Measurements from ENCODE around the gene CCDC85C. TPM values are rescaled to one million over a fixed set of nuclear protein-coding genes. Genes with fewer than 3 reads are reported as not detected.

Gene CCDC85C
- total RNA-seq, 2 donors from 2014 or later, result 32.8 to 45.8 TPM

DNA sequence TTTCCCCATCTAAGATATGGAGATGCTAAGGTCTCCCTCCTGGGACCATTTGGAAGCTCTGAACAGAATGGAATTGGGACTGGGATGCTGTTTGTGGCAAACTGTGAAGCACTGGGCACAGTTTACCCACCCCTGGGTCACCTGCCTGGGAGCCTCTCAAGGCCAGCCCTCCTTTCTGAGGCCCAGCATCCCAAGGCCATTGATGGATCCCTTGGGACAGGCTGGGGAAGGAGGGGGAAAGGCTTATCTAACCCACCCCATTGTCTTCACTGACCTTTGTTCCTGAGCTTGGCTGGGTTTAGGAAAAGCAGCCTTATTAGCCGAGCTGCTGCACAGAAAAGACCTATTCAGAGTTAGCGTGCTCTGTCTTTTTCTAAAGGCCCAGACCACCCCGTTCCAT, 5.2 kb downstream of the CCDC85C start:
- Mint-ChIP-seq H3K27ac (peak overlapping the region; percentile 85), H3K36me3 (ENCODE audit: low read depth) (no peaks in the 10 kb centered on the region), H3K4me3 (peak overlapping the region; percentile 39), H3K4me1 (peaks cover 66% of the 10 kb centered on the region), H3K27me3 (ENCODE audit: insufficient read depth) (peaks cover 16% of the 10 kb centered on the region), H3K9me3 (no peaks in the 10 kb centered on the region)
- Histone ChIP-seq H3K36me3 (ENCODE audit: control insufficient read depth, insufficient read depth, low read length) (no peaks in the 10 kb centered on the region), H3K9ac (ENCODE audit: extremely low read depth, low read length, poor library complexity, severe bottlenecking) (peak overlapping the region; percentile 1), H3K27me3 (ENCODE audit: control insufficient read depth, insufficient read depth, low read length, poor library complexity, severe bottlenecking) (peaks cover 12% of the 10 kb centered on the region), H3K27ac (ENCODE audit: low read depth, low read length) (no peak overlapping the region), H3K4me3 (ENCODE audit: low read length) (peak overlapping the region; percentile 64), H3K4me1 (ENCODE audit: control insufficient read depth, insufficient read depth, low read length) (peaks cover 44% of the 10 kb centered on the region), H3K9me3 (ENCODE audit: control insufficient read depth, low read length) (no peaks in the 10 kb centered on the region)
- no peak for DNase-seq
- TF ChIP-seq, protein P1, sequence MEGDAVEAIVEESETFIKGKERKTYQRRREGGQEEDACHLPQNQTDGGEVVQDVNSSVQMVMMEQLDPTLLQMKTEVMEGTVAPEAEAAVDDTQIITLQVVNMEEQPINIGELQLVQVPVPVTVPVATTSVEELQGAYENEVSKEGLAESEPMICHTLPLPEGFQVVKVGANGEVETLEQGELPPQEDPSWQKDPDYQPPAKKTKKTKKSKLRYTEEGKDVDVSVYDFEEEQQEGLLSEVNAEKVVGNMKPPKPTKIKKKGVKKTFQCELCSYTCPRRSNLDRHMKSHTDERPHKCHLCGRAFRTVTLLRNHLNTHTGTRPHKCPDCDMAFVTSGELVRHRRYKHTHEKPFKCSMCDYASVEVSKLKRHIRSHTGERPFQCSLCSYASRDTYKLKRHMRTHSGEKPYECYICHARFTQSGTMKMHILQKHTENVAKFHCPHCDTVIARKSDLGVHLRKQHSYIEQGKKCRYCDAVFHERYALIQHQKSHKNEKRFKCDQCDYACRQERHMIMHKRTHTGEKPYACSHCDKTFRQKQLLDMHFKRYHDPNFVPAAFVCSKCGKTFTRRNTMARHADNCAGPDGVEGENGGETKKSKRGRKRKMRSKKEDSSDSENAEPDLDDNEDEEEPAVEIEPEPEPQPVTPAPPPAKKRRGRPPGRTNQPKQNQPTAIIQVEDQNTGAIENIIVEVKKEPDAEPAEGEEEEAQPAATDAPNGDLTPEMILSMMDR (conservative IDR thresholded peaks at IDR 0.05), result no peak
- WGBS, 2 experiments (ENCODE audit: insufficient coverage in 1 of 2, insufficient read length in 1 of 2), result 50 to 62% methylated on average over 3 of the region's 3 CpGs

DNA sequence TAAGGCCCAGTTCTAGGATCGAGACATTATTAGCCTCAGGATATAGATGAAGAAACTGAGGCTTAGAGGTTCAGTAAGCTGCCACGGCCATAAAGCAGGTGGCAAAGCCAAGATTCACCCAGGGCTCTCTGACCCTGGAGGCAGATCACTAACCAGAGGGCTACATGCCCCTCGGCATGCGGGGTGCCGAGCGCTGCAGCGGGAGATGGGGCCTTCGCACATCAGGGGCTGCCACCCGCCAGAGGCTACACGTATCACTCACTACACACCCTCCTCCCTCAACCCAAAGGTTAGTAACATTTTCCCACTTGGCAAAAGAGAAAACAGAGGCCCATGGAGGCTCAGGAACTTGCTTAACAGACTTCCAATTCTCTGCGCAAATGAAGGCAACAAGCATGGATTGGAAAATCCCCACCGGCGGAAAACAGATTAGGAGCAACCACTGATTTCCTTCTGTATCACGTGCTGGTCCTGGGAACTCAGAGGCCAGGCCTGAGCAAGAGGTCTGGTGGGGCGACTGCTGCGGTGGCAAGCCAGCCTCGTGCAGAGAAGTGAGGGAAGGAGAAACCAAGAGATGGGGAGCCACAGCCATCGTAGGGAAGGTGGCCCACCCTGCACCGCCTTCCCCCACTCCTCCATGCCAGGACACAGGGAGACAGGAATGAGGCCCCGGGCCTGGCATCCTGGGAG, 6.0 kb downstream of the CCDC85C start:
- H3K9me3 ChIP-seq (ENCODE audit: control insufficient read depth, low read length), result no peaks in the 10 kb centered on the region
- Mint-ChIP-seq H3K27ac (peak overlapping the region; percentile 55), H3K9me3 (no peaks in the 10 kb centered on the region), H3K4me1 (peaks cover 66% of the 10 kb centered on the region), H3K27me3 (ENCODE audit: insufficient read depth) (peaks cover 15% of the 10 kb centered on the region), H3K36me3 (ENCODE audit: low read depth) (no peaks in the 10 kb centered on the region), H3K4me3 (no peak overlapping the region)
- TF ChIP-seq, protein P1 (conservative IDR thresholded peaks at IDR 0.05), result no peak
- H3K4me1 ChIP-seq (ENCODE audit: control insufficient read depth, insufficient read depth, low read length), result peaks cover 44% of the 10 kb centered on the region
- H3K27me3 ChIP-seq (ENCODE audit: control insufficient read depth, insufficient read depth, low read length, poor library complexity, severe bottlenecking), result peaks cover 12% of the 10 kb centered on the region
- H3K9ac ChIP-seq (ENCODE audit: extremely low read depth, low read length, poor library complexity, severe bottlenecking), result no peak overlapping the region
- H3K4me3 ChIP-seq (ENCODE audit: low read length), result no peak overlapping the region
- DNase-seq, result no peak
- 91 to 93% methylated on average over 8 to 20 of the region's 20 CpGs for WGBS, 2 experiments (ENCODE audit: insufficient coverage in 1 of 2, insufficient read length in 1 of 2)
- H3K27ac ChIP-seq (ENCODE audit: low read depth, low read length), result no peak overlapping the region
- no peaks in the 10 kb centered on the region for H3K36me3 ChIP-seq (ENCODE audit: control insufficient read depth, insufficient read depth, low read length)

DNA sequence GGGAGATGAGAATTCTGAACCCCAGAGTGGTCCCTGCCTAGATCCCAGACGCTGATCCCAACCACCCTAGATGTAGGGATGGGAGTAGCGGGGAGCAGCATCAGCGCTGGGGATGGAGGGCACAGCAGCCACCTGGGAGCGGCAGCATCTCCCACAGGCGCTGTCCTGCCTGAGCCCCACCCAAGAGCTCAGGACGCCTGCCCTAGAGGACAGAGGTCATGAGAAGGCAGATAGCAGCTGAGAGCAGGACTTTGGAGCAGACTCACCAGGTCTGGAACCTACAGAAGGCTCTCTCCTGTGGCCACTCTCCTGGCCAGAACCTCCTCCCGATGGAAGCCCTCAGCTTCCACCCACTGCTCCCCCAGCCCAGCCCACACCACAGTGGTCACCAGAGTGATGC, 7.2 kb downstream of the CCDC85C start:
- peaks cover 63% of the 10 kb centered on the region for H3K4me1 Mint-ChIP-seq
- no peaks in the 10 kb centered on the region for H3K9me3 Mint-ChIP-seq
- no peak overlapping the region for H3K27ac ChIP-seq (ENCODE audit: low read depth, low read length)
- no peak for DNase-seq
- no peak overlapping the region for H3K4me3 Mint-ChIP-seq
- no peaks in the 10 kb centered on the region for H3K36me3 Mint-ChIP-seq (ENCODE audit: low read depth)
- H3K9ac ChIP-seq (ENCODE audit: extremely low read depth, low read length, poor library complexity, severe bottlenecking), result no peak overlapping the region
- H3K9me3 ChIP-seq (ENCODE audit: control insufficient read depth, low read length), result no peaks in the 10 kb centered on the region
- H3K4me3 ChIP-seq (ENCODE audit: low read length), result no peak overlapping the region
- H3K4me1 ChIP-seq (ENCODE audit: control insufficient read depth, insufficient read depth, low read length), result peaks cover 40% of the 10 kb centered on the region
- no peak overlapping the region for H3K27ac Mint-ChIP-seq
- H3K27me3 Mint-ChIP-seq (ENCODE audit: insufficient read depth), result peaks cover 3% of the 10 kb centered on the region
- TF ChIP-seq, protein P1 (conservative IDR thresholded peaks at IDR 0.05), result no peak
- no peaks in the 10 kb centered on the region for H3K27me3 ChIP-seq (ENCODE audit: control insufficient read depth, insufficient read depth, low read length, poor library complexity, severe bottlenecking)
- no peaks in the 10 kb centered on the region for H3K36me3 ChIP-seq (ENCODE audit: control insufficient read depth, insufficient read depth, low read length)
- WGBS, 2 experiments (ENCODE audit: insufficient coverage in 1 of 2, insufficient read length in 1 of 2), result 93 to 95% methylated on average over 7 of the region's 7 CpGs

All from endodermal cell (in vitro differentiated cells).